Muscle of leg (tissue), 11 donors: ENCODE results near the gene MCAM. TPM values are rescaled to one million over a fixed set of nuclear protein-coding genes. Genes with fewer than 3 reads are reported as not detected.
A peak's percentile ranks its signal among the peaks of the same experiment; 100 is the strongest.

Experiments
- DNase-seq: peaks from one replicate; pipeline ENCODE4 v3.0.0; 2013
- H3K27ac ChIP-seq: one replicate; pipeline ENCODE4 v1.5.1; 2013; ENCODE audit warnings: mild to moderate bottlenecking, low read length, control low read depth
- H3K27me3 ChIP-seq: one replicate; pipeline ENCODE4 v1.6.1; 2013; ENCODE audit warnings: low read length; ENCODE audit not compliant: control insufficient read depth, insufficient read depth
- H3K36me3 ChIP-seq: one replicate; pipeline ENCODE4 v1.6.1; 2013; ENCODE audit warnings: low read length; ENCODE audit not compliant: control insufficient read depth, insufficient read depth
- H3K4me1 ChIP-seq: one replicate; pipeline ENCODE4 v1.6.1; 2013; ENCODE audit warnings: low read length; ENCODE audit not compliant: control insufficient read depth, insufficient read depth
- H3K4me3 ChIP-seq: one replicate; pipeline ENCODE4 v1.5.1; 2013; ENCODE audit warnings: low read length, control low read depth
- H3K9me3 ChIP-seq: replicated peaks from 2 replicates; pipeline ENCODE4 v1.6.1; 2013; ENCODE audit warnings: low read depth, low read length; ENCODE audit not compliant: control insufficient read depth
- WGBS: methylation state at CpG from one replicate; pipeline ENCODE4 v1.1.5; 2013; ENCODE audit warnings: missing lambda C conversion rate; ENCODE audit not compliant: insufficient coverage; 5-methylcytosine and 5-hydroxymethylcytosine counted together
- polyA plus RNA-seq, 8 donors: library from polyadenylated mRNA; unstranded; fragments of 120-200 nt; gene quantifications; one replicate each; pipeline versions ENCODE4 v1.2.1 to v1.2.3, GENCODE V29; 2013; ENCODE audit warnings: inconsistent platforms in 1 of 8, low replicate concordance in 1 of 8; ENCODE audit not compliant: insufficient read length in 8 of 8, insufficient read depth in 1 of 8
- total RNA-seq: library from RNA; stranded (reverse); fragments of 120-200 nt; gene quantifications from one replicate; pipeline ENCODE4 v1.2.4, GENCODE V29; 2013

Gene MCAM
- total and polyA plus RNA-seq, 9 donors = 146 to 231 (median 206) TPM

DNA sequence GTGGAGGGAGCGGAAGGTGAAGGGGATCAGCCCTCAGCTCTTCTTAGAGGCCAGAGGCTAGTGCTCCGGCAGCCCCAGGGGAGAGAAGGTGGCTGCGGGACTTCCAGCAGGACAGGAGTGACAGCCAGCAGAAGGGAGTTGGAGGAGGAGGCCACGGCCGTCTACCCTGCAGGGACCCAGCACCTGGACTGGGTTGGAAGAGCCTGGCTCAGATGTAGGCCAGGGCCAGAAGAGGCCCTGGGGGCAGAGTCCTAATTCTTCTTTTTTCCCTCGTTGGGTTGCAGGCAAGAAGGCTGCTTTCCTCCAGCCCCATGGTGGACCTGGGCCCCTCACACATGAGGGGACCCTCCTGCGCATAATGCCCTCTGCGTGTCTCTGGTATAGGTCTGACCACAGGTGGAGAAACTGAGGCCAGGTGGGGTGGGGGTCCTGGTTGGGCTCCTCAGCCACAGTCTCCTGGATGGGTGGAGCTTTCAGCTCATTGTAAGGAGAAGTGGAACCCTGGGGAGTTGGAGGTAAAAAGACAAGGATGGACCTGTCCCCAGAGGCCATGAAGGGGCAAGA is 2.3 kb upstream of the MCAM start:
- no peaks in the 10 kb centered on the region for H3K9me3 ChIP-seq
- peaks cover 10% of the 10 kb centered on the region for H3K36me3 ChIP-seq
- H3K4me3 ChIP-seq = no peak overlapping the region
- H3K27me3 ChIP-seq = peaks cover 10% of the 10 kb centered on the region
- peak; percentile 22 for DNase-seq
- peak overlapping the region; percentile 93 for H3K27ac ChIP-seq
- peaks cover 68% of the 10 kb centered on the region for H3K4me1 ChIP-seq
- WGBS = 67% methylated on average over 8 of the region's 8 CpGs

DNA sequence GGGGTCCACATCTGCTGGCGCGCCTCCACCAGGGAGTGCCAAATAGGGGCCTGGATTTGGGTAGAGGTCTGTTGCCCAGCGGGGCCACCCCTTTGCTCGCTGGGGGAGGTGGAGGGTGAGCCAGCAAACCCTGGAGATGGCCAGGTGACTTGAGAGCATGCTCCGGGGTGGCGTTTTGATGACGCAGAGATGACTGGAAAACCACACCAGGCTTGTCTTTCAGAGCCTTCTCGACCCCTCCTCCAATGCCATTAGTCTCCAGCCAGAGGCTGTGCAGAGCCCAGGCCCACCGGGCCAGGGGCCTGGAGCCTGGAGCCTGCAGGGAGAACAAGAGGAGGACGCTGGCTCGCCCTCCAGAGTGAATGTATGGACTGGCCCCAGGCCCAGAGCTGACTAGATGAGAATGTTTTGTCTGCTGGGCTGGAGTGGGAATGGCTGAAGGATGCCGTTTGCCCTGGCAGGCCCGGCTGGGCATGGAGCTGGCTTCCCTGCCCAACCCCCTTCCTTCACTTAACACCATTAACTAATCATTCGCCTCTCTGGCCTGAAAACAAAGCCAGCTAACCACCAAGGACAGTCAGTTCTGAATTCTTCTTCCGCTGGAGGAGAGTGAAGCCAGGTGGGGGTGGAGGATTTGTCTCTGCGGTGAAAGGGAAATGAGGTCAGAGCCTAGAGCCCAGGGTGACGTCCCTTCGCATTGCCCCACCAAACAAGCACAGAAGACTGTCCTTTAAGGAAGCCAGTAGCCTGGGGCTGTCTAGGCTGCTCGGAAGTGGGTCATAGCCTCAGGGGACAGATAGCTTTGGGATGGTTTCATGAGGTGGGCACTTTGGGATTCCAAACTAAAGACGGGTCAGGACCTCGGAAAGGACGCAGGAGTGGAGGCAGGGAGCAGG is 1.6 kb upstream of the MCAM start:
- peaks cover 68% of the 10 kb centered on the region for H3K4me1 ChIP-seq
- H3K9me3 ChIP-seq = no peaks in the 10 kb centered on the region
- WGBS = 24% methylated on average over 11 of the region's 22 CpGs
- peak overlapping the region; percentile 93 for H3K27ac ChIP-seq
- peak; percentile 69 for DNase-seq
- peaks cover 10% of the 10 kb centered on the region for H3K27me3 ChIP-seq
- peaks cover 17% of the 10 kb centered on the region for H3K36me3 ChIP-seq
- no peak overlapping the region for H3K4me3 ChIP-seq

GRCh38 chr11:119317592-119318239 is 786 bp upstream of the MCAM start:
- peak overlapping the region; percentile 93 for H3K27ac ChIP-seq
- WGBS = 43% methylated on average over 5 of the region's 14 CpGs
- no peak for DNase-seq

GRCh38 chr11:119316016-119316728 is 758 bp downstream of the MCAM start:
- H3K4me3 ChIP-seq = peak overlapping the region; percentile 57
- DNase-seq = peak; percentile 78
- peaks cover 63% of the 10 kb centered on the region for H3K4me1 ChIP-seq
- H3K36me3 ChIP-seq = peaks cover 40% of the 10 kb centered on the region
- H3K9me3 ChIP-seq = no peaks in the 10 kb centered on the region
- WGBS = 2% methylated on average over 44 of the region's 46 CpGs
- H3K27ac ChIP-seq = peak overlapping the region; percentile 93
- H3K27me3 ChIP-seq = peaks cover 6% of the 10 kb centered on the region

More at GRCh38 chr11:119317592-119318239, 786 bp upstream of the MCAM start:
- peaks cover 25% of the 10 kb centered on the region for H3K36me3 ChIP-seq
- H3K9me3 ChIP-seq = no peaks in the 10 kb centered on the region
- H3K4me1 ChIP-seq = peaks cover 70% of the 10 kb centered on the region
- peaks cover 10% of the 10 kb centered on the region for H3K27me3 ChIP-seq
- H3K4me3 ChIP-seq = peak overlapping the region; percentile 37

DNA sequence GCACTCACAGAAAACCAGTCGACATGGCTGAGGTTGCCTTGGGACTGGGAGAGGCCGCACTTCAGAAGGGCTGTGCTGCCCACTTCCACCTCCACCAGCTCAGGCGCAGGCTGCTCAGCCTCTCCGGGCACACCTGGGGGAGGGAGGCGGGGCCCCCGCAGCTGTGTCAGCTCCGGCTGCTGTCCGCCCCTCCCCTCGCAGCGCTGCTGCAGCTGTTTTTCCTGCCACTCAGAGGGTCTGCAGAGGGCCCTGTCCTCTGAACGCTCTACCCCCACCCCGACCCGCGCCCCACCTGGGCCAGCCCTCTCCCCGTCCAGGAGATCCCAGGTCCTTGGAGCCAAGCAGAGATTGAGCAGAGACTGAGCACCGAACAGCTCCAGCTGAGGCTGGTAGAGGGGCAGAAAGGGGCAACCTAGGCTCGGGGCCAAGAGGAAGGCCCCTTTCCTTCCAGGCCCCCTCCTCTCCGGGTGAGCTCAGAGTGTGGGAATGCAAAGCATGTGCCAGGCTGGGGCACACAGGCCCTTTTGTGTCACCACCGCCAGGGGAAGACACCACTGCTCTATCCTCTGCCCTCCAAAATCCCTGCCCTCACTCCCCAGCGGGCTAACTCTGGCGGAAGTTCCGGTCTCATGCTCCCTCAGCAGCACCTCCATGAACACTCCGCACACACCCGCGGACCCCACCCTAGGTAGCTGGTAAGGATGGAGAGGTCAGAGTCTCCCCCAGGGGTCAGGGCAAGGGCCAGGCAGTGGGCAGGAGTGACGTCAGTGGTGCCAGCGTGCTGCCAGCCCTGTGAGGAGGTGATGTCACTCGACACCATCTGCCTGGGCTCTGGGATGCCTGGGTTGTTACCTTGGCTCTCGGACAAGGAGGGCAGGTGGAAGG is 1.6 kb downstream of the MCAM start:
- H3K27me3 ChIP-seq = peaks cover 6% of the 10 kb centered on the region
- H3K36me3 ChIP-seq = peaks cover 48% of the 10 kb centered on the region
- H3K4me3 ChIP-seq = peak overlapping the region; percentile 57
- peak; percentile 82 for DNase-seq
- 7% methylated on average over 17 of the region's 29 CpGs for WGBS
- peak overlapping the region; percentile 93 for H3K27ac ChIP-seq
- no peaks in the 10 kb centered on the region for H3K9me3 ChIP-seq
- peaks cover 57% of the 10 kb centered on the region for H3K4me1 ChIP-seq

DNA sequence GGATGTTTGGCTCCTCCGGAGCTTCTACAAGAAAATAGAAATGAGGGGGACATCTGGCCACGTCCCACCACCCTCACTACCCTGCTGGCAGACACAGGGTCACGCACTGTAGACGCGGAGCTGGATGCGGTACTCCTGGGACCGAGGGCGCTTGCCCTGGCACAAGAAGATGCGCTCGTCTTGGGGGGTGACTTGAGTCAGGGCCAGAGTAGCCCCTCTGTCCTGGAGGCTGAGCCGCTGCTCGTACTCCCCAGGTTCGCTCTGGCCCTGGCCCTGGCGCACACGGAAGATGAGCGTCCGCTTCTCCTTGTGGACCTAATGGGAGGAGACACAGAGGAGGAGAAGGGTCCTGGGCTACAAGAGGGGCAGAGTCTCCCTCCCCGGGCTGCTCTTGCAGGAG is 2.2 kb downstream of the MCAM start:
- peak; percentile 10 for DNase-seq
- peaks cover 6% of the 10 kb centered on the region for H3K27me3 ChIP-seq
- 65% methylated on average over 9 of the region's 18 CpGs for WGBS
- peak overlapping the region; percentile 57 for H3K4me3 ChIP-seq
- H3K4me1 ChIP-seq = peaks cover 50% of the 10 kb centered on the region
- H3K27ac ChIP-seq = peak overlapping the region; percentile 93
- no peaks in the 10 kb centered on the region for H3K9me3 ChIP-seq
- H3K36me3 ChIP-seq = peaks cover 55% of the 10 kb centered on the region

GRCh38 chr11:119310682-119311052 is 6.3 kb downstream of the MCAM start:
- peaks cover 88% of the 10 kb centered on the region for H3K36me3 ChIP-seq

GRCh38 chr11:119309953-119310681 is 6.8 kb downstream of the MCAM start:
- peaks cover 89% of the 10 kb centered on the region for H3K36me3 ChIP-seq
- no peak overlapping the region for H3K27ac ChIP-seq
- no peaks in the 10 kb centered on the region for H3K27me3 ChIP-seq
- no peak overlapping the region for H3K4me3 ChIP-seq
- H3K9me3 ChIP-seq = no peaks in the 10 kb centered on the region
- peaks cover 20% of the 10 kb centered on the region for H3K4me1 ChIP-seq
- WGBS = 75% methylated on average over 13 of the region's 17 CpGs
- DNase-seq = no peak

More at GRCh38 chr11:119310682-119311052, 6.3 kb downstream of the MCAM start:
- Histone ChIP-seq H3K9me3 (no peaks in the 10 kb centered on the region), H3K4me3 (no peak overlapping the region), H3K27ac (no peak overlapping the region), H3K4me1 (peaks cover 26% of the 10 kb centered on the region), H3K27me3 (peaks cover under 1% of the 10 kb centered on the region)
- DNase-seq = peak; percentile 4
- WGBS = 90% methylated on average over 19 of the region's 20 CpGs

GRCh38 chr11:119309411-119309810 is 7.5 kb downstream of the MCAM start:
- Histone ChIP-seq H3K4me1 (peaks cover 13% of the 10 kb centered on the region), H3K27ac (no peak overlapping the region), H3K4me3 (no peak overlapping the region), H3K9me3 (no peaks in the 10 kb centered on the region), H3K27me3 (no peaks in the 10 kb centered on the region), H3K36me3 (peaks cover 86% of the 10 kb centered on the region)
- 95% methylated on average over 11 of the region's 11 CpGs for WGBS
- no peak for DNase-seq
